ENCODE measurements around the gene KCNJ16.

KCNJ16 gene

GRCh38 chr17:70074956-70075355 is at the start of gene KCNJ16:
Gene KCNJ16 (plus strand): TSS chr17:70075225. CDS start chr17:70132088, 56,863 bp downstream.
- no peak for TF ChIP-seq CTCF (IDR thresholded peaks at IDR 0.05)

- TF ChIP-seq CTCF (IDR thresholded peaks at IDR 0.05): no peak
Measured at GRCh38 chr17:70028397-70028796, 46.6 kb upstream of the KCNJ16 start.

- no peak for TF ChIP-seq CTCF (IDR thresholded peaks at IDR 0.05)
Measured at GRCh38 chr17:70028978-70029767, 45.9 kb upstream of the KCNJ16 start.

- no peak for TF ChIP-seq CTCF (IDR thresholded peaks at IDR 0.05)
Measured at GRCh38 chr17:70030371-70030770, 44.7 kb upstream of the KCNJ16 start.

- no peak for TF ChIP-seq CTCF (IDR thresholded peaks at IDR 0.05)
Measured at GRCh38 chr17:70031341-70031740, 43.7 kb upstream of the KCNJ16 start.

- no peak for TF ChIP-seq CTCF (IDR thresholded peaks at IDR 0.05)
Measured at GRCh38 chr17:70033165-70033564, 41.9 kb upstream of the KCNJ16 start.

- TF ChIP-seq CTCF (IDR thresholded peaks at IDR 0.05): no peak
Measured at GRCh38 chr17:70034158-70034557, 40.9 kb upstream of the KCNJ16 start.

Measured in LNCAP (cell line).